Activated CD8-positive, alpha-beta memory T cell treated with anti-CD3 and anti-CD28 coated beads for 36 hours (primary cell): ENCODE measurements around the gene GSN. TPM values are rescaled to one million over a fixed set of nuclear protein-coding genes. Genes with fewer than 3 reads are reported as not detected.

Experiments
- CTCF ChIA-PET: fragments of 350-600 bp; sonication (Branson Sonifier 250); formaldehyde crosslinking; loops from one replicate; lab custom pipeline; 2021; ENCODE audit warnings: antibody characterized with exemption; lab: Charles Lee
- POLR2A ChIA-PET: fragments of 350-600 bp; sonication (Branson Sonifier 250); formaldehyde crosslinking; loops from one replicate; lab custom pipeline; 2021; ENCODE audit warnings: antibody characterized with exemption; lab: Charles Lee
- total RNA-seq, 2 experiments: library from RNA; stranded (reverse); gene quantifications; one replicate each; pipeline ENCODE4 v1.2.3, GENCODE V29; 2021

The GSN gene
- total RNA-seq, 2 experiments from 2014 or later, result 1.6 to 1.8 TPM

DNA sequence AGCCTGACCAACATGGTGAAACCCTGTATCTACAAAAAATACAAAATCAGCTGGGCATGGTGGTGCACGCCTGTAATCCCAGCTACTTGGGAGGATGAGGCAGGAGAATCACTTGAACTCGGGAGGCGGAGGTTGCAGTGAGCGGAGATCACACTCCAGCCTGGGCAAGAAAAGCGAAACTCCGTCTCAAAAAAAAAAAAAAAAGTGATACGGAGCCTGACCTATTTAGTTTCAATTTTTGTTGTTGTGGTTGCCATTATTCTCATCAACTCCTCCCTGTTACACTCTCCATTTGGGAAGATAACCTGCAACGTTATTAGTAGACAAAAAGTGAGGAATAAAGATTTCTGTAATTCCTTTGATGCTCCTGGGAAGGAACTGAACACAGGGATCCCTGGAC lies 100.8 kb downstream of the GSN start:
- CTCF ChIA-PET, result interaction anchor here (0.7 to 1.4 kb wide), 4 partner anchors 10 to 77 kb away, joined by 3 to 10 read pairs (median 5); no protein-coding TSS in a partner anchor
- POLR2A ChIA-PET, result interaction anchor here (0.6 to 0.8 kb wide), 4 partner anchors 9 to 153 kb away, joined by 3 to 4 read pairs (median 3); no protein-coding TSS in a partner anchor

DNA sequence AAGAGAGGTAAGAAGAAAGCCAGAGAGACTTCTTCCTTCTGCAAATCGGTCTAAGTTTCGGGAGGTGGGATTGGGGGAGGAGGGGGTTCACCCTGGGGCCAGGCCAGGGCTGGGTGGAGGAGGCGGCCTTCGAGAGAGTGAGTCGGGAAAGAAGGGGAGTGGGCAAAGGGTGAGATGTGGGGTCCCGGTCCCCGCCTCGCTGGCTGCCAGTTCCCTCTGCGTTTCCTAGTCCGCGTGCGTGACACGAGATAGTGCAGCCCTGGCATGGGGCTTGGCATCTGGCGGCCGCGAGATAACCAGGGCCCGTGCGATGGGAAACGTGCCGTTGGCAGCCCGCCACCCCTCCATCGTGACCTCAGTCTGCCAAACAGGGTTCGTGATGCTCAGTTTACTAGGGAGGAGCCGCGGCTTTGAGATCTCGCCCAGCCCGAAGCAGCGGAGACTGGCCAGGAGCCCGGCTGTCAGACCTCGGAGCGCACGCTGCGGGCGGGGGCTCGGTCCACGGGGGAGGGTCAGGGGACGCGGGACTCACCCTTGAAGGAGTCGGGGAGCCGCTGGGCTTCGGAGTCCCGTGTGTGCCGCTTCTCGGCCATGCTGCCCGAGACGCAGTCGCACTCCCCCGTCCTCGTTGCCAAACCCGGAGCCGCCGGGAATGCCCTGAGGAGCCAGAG lies 101.8 kb downstream of the GSN start, which contains the start of gene STOM:
STOM (minus strand) TSS at position 656 of the 671 bp plus-strand sequence; CDS start at position 593, 63 bp downstream.
- ChIA-PET POLR2A (interaction anchor here (0.6 to 0.9 kb wide), 4 partner anchors 10 to 154 kb away, joined by 3 read pairs; no protein-coding TSS in a partner anchor), CTCF (interaction anchor here (1.1 to 1.4 kb wide), 2 partner anchors 16 to 49 kb away, joined by 7 to 10 read pairs; no protein-coding TSS in a partner anchor)

DNA sequence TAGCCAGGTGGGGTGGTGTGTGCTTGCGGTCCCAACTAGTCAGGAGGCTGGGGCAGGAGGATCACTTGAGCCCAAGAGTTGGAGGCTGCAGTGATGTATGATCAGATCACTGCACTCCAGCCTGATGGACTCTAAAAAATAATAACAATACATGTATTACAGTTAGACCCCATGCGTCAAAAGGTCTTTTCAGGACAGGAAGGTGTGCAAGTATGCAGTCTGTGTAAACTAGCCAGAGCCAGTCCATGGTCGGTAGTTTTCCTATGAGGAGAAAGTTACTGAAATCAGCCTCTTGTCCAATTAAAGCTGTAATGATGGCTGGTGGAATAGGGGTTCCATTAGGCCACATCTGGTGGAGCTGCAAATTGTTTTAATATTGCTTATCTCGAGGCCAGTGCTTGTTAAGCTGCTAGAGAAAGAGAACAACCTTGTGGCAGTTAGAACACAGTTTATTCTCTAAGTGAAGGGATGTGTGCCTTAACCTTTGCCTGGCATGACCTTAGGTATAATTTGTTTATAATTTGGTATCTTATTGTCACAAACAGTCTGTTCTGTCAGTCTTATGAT lies 103.6 kb downstream of the GSN start:
- ChIA-PET POLR2A (no interaction called here), CTCF (interaction anchor here (0.9 to 10.4 kb wide), 3 partner anchors 18 to 158 kb away, joined by 3 to 76 read pairs (median 5); no protein-coding TSS in a partner anchor)

DNA sequence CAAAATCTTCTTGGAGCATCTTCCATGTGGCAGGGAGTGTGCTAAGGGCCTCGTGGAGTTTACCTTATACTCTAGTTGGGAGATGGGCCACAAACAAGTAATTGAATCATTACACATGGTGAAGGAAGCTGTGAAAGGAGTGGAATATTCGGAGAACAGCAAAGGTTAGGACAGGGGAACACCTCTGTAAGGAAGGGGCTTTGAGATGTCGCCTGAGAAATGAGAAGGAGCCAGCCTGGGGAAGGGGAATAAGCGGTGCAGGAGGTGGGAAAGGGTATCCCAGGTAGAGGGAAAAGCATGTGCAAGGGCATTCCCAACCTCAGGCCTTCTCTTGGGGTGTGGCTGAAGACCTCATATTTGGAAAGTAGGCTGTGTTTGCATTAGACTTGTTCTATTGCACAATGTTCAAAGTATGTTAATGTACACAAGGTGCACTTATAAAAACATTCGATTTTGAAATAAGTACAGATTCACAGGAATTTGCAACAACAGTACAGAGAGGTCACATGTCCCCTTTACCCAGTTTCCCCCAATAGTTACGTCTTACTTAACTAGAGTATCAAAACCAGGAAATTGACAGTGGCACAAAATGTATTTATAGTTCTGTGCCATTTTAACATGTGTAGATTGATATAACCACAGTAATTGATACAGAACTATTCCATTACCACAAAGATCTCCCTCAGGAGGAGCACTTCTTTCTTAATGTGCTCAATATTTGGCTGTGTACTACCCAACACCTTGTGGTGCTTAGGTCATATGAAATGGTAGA lies 104.5 kb downstream of the GSN start:
- CTCF ChIA-PET, result interaction anchor here (2.2 to 10.4 kb wide), 2 partner anchors 19 to 52 kb away, joined by 5 to 76 read pairs; no protein-coding TSS in a partner anchor
- POLR2A ChIA-PET, result no interaction called here

DNA sequence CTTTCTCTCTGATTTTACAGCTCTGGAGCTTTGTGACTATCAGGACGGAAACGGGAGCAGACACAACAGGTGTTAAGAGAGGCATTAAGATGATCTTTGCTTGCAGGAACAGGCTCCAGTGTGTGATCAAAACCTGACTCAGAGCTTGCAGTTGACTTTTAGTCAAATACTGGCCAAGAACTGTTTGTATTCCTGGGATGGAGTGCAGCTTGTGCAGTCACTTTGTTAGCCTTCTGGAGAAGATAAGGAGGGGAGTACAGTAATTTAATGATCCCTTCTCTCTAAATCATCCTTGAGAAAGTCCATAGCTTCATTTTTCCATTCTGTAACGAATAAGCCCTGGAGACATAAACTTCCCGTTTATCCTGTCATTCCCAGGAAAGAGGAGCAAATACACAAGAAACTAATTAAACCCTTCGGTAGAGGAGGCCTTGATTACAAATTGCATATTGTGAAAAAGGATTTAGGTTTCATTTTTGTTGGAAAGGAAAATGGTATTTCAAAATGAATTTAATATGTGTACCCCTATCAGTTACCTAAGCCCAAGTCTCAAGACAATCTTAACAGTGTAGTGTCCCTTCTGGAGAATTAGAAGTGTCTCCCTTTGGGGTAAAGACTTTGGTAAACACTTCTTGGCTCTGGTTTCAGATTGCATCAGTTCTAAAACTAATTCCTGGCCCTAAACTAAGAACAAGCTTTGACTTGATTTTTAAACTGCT lies 105.2 kb downstream of the GSN start:
- ChIA-PET POLR2A (no interaction called here), CTCF (interaction anchor here (10.4 kb wide), 1 partner anchor 53 kb away, joined by 76 read pairs; no protein-coding TSS in a partner anchor)

DNA sequence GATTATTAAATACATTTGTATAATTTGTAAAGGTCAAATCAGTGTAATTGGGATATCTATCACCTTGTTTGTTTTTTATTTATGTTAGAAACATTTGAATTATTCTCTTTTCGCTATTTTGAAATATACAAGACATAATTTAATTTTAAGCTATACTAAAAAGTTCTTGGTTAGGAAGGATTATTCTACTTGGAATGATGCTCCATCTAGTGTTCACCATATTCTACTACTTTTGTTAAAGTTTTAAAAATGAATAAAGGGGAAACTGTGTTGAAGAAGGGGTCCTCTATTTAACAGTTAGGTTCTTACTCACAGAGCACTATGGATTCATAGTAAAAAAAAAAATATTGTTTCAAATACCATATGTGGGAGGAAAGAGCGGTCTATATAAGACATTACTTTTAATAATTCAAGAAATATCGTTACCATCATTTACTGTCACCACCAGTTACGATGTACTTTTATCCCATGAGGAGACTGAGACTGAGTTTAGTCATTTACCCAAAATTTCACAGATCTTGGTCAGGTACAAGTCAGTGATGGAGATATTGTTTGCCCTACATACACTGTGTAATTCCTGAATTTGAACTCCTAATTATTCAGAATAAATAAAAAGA lies 108.4 kb downstream of the GSN start:
- ChIA-PET POLR2A (no interaction called here), CTCF (interaction anchor here (1.3 to 10.4 kb wide), 3 partner anchors 18 to 97 kb away, joined by 3 to 76 read pairs (median 3); no protein-coding TSS in a partner anchor)

DNA sequence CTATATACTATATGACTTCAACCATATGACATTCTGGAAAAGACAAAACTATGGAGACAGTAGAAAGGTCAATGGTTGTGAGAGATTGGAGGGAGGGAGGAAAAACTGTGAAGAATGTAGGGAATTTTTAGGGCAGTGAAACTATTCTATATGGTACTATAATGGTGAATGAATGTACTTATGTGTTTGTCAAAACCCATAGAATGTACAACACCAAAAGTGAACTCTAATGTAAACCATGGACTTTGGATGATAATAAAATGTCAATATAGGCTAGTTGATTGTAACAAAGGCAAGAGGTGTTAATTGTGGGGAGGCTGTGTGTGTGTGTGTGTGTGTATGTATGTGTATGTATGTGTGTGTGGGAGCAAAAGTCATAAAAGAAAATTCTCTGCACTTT lies 112.9 kb downstream of the GSN start:
- CTCF ChIA-PET, result interaction anchor here (0.6 to 10.4 kb wide), 3 partner anchors 60 to 167 kb away, joined by 3 to 76 read pairs (median 3); no protein-coding TSS in a partner anchor
- POLR2A ChIA-PET, result no interaction called here

Other genes with a start within 250 kb of the GSN start
- 1 to 10 TPM; 1.2 to 1.3 TPM for gene C5, start 217.9 kb upstream of the GSN start, total RNA-seq
- 10 to 100 TPM; 57.0 to 59.0 TPM for gene CNTRL, start 193.2 kb upstream of the GSN start, total RNA-seq
- gene RAB14, start 66.3 kb upstream of the GSN start, total RNA-seq, result 10 to 100 TPM; 66.5 to 68.9 TPM
- gene STOM, start 102.1 kb downstream of the GSN start, total RNA-seq, result 10 to 100 TPM; 76.3 to 80.6 TPM
- not detected for gene GGTA1, start 231.7 kb downstream of the GSN start, total RNA-seq